GM04503 (cell line): ENCODE measurements around the gene PLSCR1.
"Not testable (repeated sequence)": the region's sequence is repeated elsewhere in the genome, so short reads cannot be mapped to it uniquely, and the experiment has no call there.

ENCODE experiments used
- DNase-seq: peaks from one replicate; pipeline ENCODE4 v3.0.0-alpha.2; 2012; ENCODE audit warnings: low read depth

The PLSCR1 gene

GRCh38 chr3:146550070-146550615 is 5.7 kb upstream of the PLSCR1 start:
- DNase-seq, result no peak

GRCh38 chr3:146547235-146547835 is 2.9 kb upstream of the PLSCR1 start:
- DNase-seq, result no peak

- DNase-seq, result no peak
These were observed 2.1 kb upstream of the PLSCR1 start for GRCh38 chr3:146546366-146546965.

- no peak for DNase-seq
These were observed 622 bp upstream of the PLSCR1 start for GRCh38 chr3:146544929-146545528.

GRCh38 chr3:146543461-146544001 is 876 bp downstream of the PLSCR1 start:
- no peak for DNase-seq

- DNase-seq, result no peak
These were observed 1.4 kb downstream of the PLSCR1 start for GRCh38 chr3:146542978-146543377.

GRCh38 chr3:146542179-146542578 is 2.2 kb downstream of the PLSCR1 start:
- no peak for DNase-seq

GRCh38 chr3:146540978-146541377 is 3.4 kb downstream of the PLSCR1 start:
- DNase-seq, result no peak

- DNase-seq, result no peak
These were observed 4.2 kb downstream of the PLSCR1 start for GRCh38 chr3:146540236-146540635.

GRCh38 chr3:146539315-146539714 is 5.1 kb downstream of the PLSCR1 start:
- DNase-seq, result no peak

- no peak for DNase-seq
These were observed 6.8 kb downstream of the PLSCR1 start for GRCh38 chr3:146537603-146538002.

- peak; percentile 30 for DNase-seq
These were observed 7.7 kb downstream of the PLSCR1 start for GRCh38 chr3:146536681-146537080.

GRCh38 chr3:146532406-146532805 is 12.0 kb downstream of the PLSCR1 start:
- no peak for DNase-seq

GRCh38 chr3:146530609-146531008 is 13.8 kb downstream of the PLSCR1 start:
- no peak for DNase-seq

GRCh38 chr3:146529021-146529420 is 15.4 kb downstream of the PLSCR1 start:
- DNase-seq, result no peak

GRCh38 chr3:146524961-146525360 is 19.4 kb downstream of the PLSCR1 start:
- no peak for DNase-seq

GRCh38 chr3:146523531-146523930 is 20.9 kb downstream of the PLSCR1 start:
- no peak for DNase-seq

- not testable (repeated sequence) for DNase-seq
These were observed 21.9 kb downstream of the PLSCR1 start for GRCh38 chr3:146522174-146523158.

- no peak for DNase-seq
These were observed 23.0 kb downstream of the PLSCR1 start for GRCh38 chr3:146521394-146521793.

GRCh38 chr3:146519810-146520209 is 24.6 kb downstream of the PLSCR1 start:
- no peak for DNase-seq

GRCh38 chr3:146517684-146518435 is 26.5 kb downstream of the PLSCR1 start:
- no peak for DNase-seq
